Activated T-helper 1 cell treated with anti-CD3 and anti-CD28 coated beads, Interleukin-12 subunit alpha, Interleukin-12 subunit beta, Interleukin-2, Interleukin-4 antibody, amounts not matched to agents 30 ng/mL and 10 ng/mL and 1 ng/mL, durations not matched to agents 14 hours and 24 hours and 36 hours (primary cell): ENCODE measurements around the gene YPEL2. TPM values are rescaled to one million over a fixed set of nuclear protein-coding genes. Genes with fewer than 3 reads are reported as not detected.

Source experiments
- DNase-seq: peaks from one replicate; pipeline ENCODE4 v3.0.0; 2021; ENCODE audit warnings: low spot score
- H3K27ac Mint-ChIP-seq: one replicate; pipeline ENCODE4 v1.8.0; 2021; ENCODE audit warnings: mild to moderate bottlenecking, mixed read lengths
- H3K27me3 Mint-ChIP-seq: one replicate; pipeline ENCODE4 v1.8.0; 2022; ENCODE audit warnings: mild to moderate bottlenecking, moderate library complexity, mixed read lengths; ENCODE audit not compliant: insufficient read depth
- H3K36me3 Mint-ChIP-seq: one replicate; pipeline ENCODE4 v1.8.0; 2021; ENCODE audit warnings: low read depth, mixed read lengths
- H3K4me1 Mint-ChIP-seq: one replicate; pipeline ENCODE4 v1.8.0; 2021; ENCODE audit warnings: low read depth, mixed read lengths
- H3K4me3 Mint-ChIP-seq: one replicate; pipeline ENCODE4 v1.8.0; 2021; ENCODE audit warnings: mild to moderate bottlenecking, moderate library complexity, mixed read lengths
- H3K9me3 Mint-ChIP-seq: one replicate; pipeline ENCODE4 v1.8.0; 2021; ENCODE audit warnings: mixed read lengths
- intact Hi-C: fragments of 100-400 bp; cut with micrococcal nuclease; formaldehyde crosslinking; loops from one replicate; pipeline ENCODE4 v1.15.1; 2024
- total RNA-seq: library from RNA; stranded (reverse); gene quantifications from 2 replicates; pipeline ENCODE4 v1.2.3, GENCODE V29; 2022

Gene YPEL2
- total RNA-seq, 1 donor from 2014 or later: 7.4 TPM

GRCh38 chr17:59441464-59442096, 110.1 kb downstream of the YPEL2 start:
- Mint-ChIP-seq H3K4me1 (peaks cover 58% of the 10 kb centered on the region), H3K4me3 (peak overlapping the region; percentile 74), H3K27me3 (peaks cover 5% of the 10 kb centered on the region), H3K27ac (peak overlapping the region; percentile 96), H3K9me3 (no peaks in the 10 kb centered on the region), H3K36me3 (no peaks in the 10 kb centered on the region)
- intact Hi-C loops: loop anchor here (1.0 to 10.0 kb wide), 9 partner anchors 15 to 593 kb away; partner anchors contain the start of genes CLTC, DHX40, PTRH2 and VMP1
- no peak for DNase-seq

- no peak overlapping the region for H3K27ac Mint-ChIP-seq
- H3K4me1 Mint-ChIP-seq: peaks cover 43% of the 10 kb centered on the region
- H3K9me3 Mint-ChIP-seq: no peaks in the 10 kb centered on the region
- DNase-seq: no peak
- intact Hi-C loops: loop anchor here (5.0 to 10.0 kb wide), 3 partner anchors 262 to 592 kb away; partner anchors contain the start of genes PTRH2 and VMP1
- no peak overlapping the region for H3K4me3 Mint-ChIP-seq
- no peaks in the 10 kb centered on the region for H3K36me3 Mint-ChIP-seq
- H3K27me3 Mint-ChIP-seq: peaks cover 8% of the 10 kb centered on the region
Measured at GRCh38 chr17:59443106-59443505, 111.7 kb downstream of the YPEL2 start.

Other genes with a start within 250 kb of the YPEL2 start
- 27.5 and 27.7 TPM in 2 replicates for gene TRIM37, start 224.8 kb upstream of the YPEL2 start, total RNA-seq
- gene SKA2, start 176.5 kb upstream of the YPEL2 start, total RNA-seq: 52.1 and 63.6 TPM in 2 replicates
- gene PRR11, start 175.9 kb upstream of the YPEL2 start, total RNA-seq: 29.4 and 32.7 TPM in 2 replicates
- 25.1 and 26.1 TPM in 2 replicates for gene SMG8, start 121.6 kb upstream of the YPEL2 start, total RNA-seq
- gene GDPD1, start 111.1 kb upstream of the YPEL2 start, total RNA-seq: 2.7 and 3.2 TPM in 2 replicates
- gene DHX40, start 234.0 kb downstream of the YPEL2 start, total RNA-seq: 16.8 and 17.1 TPM in 2 replicates